HG02870 (cell line): ENCODE measurements around the gene RFX5.

Source experiments
- ATAC-seq: cut with Tn5 transposase; IDR thresholded peaks from one replicate; pipeline ENCODE4 v1.9.1; 2021; ENCODE audit warnings: mild to moderate bottlenecking, moderate library complexity; ENCODE audit not compliant: unreplicated experiment

Gene RFX5

DNA sequence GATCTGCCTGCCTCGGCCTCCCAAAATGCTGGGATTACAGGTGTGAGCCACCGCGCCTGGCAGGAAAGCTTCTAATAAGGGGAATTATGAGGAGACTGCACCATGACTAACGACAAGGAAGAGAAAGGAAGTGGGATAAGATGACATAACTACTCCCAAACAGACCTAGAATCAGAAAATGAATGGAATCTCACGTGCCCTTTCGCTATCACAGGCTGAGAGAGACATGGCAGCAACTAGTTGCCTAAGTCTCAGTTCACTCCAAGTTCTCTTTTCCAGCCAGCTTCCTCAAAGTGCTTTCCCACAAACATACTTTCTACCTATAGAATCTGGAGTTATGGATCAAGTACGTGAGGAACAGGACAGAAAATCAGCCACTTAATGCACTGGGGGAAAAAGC is 21.8 kb downstream of the RFX5 start:
- ATAC-seq, result no peak

DNA sequence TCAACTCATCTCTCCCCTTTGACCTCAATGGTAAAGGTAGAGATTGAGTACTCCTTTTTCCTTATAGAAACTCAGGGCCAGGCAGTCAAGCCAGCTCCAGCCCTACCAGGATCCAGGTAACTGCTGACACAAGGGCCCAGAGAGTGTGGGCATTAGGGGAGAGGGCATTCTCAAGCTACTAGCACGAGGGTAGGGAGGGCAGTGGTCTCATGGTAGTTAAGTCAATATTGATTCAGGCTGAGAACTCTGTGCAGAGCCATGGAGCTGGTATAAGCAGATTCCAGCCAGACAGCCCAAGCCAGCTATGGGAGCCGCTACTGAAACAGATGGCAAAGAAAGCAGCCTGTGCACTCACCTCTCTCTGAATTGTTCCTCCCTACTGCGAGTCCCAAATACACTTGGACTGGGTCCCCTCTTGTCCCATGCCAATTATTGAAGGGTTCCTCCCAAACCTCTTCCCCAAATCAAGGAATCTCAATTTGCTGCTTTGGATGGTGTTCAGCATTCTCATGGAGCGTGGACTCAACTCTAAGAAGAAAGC is 22.6 kb downstream of the RFX5 start:
- ATAC-seq, result no peak

DNA sequence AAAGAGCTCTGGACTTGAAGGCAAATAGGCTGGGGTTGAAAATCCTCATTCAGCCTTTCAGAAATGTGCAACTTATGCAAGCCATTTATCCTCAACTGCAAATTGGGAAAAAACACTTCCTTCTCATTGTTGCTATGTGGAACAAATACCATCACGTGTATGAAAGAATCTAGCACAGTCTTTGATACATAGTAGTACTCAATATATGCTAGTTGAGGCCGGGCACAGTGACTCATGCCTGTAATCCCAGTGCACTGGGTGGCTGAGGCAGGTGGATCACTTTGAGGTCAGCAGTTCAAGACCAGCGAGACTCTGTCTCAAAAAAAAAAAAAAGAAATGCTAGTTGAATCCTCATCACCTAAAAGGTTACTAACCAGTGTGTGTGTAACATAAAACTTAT is 28.1 kb downstream of the RFX5 start:
- no peak for ATAC-seq

DNA sequence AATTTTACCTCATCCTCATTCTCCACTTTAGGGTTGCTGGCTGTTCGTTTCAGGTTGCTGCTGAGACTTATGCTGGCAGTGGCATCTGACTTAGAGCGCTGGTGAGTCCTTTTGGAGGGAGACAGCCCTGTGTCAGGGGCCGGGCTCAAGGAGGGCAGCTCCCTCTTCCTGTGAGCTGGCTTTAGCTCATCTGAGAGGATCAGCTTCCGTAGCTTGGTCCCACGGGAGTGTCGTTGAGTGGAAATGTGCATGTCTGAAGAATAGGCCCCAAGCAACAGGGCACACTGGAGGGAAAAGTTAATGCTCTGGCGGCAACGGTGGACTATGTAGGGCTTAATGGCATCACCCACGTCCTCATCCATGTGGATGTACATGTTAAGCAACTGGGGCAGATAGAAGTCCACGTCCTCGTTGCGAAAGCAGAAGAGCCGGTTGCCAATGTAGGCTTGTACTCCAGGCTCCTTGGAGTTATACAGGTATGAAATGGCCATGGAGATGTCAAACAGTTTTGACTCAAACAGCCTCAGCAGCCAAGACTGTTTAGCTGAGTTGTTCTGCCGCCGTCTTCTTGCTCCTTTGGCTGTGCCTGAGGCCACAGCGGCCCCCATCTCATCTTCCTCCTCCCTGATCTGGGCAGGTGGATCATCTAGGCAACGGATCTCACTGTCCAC is 31.4 kb downstream of the RFX5 start:
- ATAC-seq, result no peak

DNA sequence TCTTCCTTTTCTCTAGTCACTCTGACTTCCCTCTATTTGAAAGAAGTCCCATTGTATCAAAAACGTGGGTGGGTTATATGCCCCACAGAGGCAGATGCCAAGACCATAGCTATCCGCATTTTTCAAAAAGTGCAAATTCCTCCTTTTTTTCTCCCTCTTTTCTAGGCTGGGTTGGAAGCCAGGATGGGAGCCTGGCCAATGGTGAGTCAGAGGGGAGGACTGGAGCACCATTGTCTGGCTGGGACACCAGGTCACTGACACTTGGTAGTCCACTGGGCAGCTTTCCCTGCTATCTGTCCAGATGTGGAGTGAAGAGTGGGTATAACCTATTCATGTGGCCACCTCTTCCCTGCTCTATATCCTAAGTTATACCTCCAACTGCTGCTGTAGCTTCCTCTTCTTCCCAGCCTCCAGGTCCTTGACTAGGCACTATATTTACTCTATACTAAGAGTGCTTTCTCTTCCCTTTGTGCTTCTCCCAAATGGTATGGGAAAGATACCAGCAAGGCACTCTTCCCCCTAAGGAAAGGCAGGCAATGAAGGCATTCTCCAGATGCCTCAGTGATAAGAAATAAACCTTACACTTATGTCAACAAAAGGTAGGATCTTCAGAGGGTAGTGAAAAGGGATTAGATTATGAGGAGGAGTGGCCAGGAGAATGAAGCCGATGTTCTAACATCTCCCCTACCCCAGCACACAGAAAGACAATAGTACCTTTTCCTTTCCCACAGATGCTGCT is 32.7 kb downstream of the RFX5 start:
- no peak for ATAC-seq

DNA sequence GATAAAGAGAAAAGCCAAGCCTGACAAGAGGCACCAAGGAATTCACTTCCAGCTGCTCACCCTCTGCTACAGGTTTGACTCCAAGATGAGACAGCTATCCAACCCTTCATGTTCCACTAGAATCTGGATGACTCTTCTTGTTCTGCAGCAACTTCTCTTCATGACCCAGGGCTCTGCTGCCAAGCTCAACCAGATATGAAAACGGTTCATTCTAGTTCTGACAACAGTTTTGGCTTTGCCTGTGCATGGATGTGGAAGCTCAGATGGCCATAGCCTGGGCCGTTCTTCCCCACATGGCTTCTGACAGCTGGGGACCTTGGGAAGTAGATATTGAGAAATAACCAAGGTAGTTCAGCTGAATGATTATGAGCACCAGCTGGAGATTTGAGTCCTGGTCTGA is 33.6 kb downstream of the RFX5 start:
- ATAC-seq, result no peak

DNA sequence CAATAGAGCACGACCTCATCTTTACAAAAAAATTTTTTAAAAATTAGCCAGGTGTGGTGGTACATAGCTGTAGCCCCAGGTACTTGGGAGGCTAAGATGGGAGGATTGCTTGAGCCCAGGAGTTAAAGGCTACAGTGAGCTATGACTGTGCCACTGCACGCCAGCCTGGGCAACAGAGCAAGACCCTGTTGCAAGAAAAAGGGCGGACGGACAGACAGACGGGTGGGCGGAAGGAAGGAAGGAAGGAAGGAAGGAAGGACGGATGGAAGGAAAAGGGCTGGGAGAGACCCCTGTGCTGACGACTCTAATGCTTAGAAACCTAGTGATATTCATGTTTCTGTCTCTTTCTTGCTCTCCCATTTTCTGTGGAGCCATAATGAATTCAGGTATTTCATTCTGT is 34.2 kb downstream of the RFX5 start:
- ATAC-seq, result no peak

DNA sequence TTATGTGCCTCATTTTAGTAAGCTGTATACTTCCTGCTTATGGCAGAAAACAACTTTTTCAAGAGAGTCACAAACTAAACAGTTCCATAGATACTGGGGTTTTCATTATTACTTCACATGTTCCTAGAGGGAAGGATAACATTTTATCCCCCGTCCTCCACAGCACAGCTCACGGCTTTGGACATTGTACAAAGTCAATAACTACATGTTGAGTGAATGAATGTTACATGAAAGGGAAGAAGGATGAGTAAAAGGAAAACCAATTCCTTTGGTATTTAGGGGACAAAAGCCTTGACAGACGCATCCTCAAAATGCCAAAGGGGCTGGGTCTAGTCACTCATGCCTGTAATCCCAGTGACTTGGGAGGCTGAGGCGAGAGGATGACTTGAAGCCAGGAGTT is 34.6 kb downstream of the RFX5 start:
- ATAC-seq, result no peak

DNA sequence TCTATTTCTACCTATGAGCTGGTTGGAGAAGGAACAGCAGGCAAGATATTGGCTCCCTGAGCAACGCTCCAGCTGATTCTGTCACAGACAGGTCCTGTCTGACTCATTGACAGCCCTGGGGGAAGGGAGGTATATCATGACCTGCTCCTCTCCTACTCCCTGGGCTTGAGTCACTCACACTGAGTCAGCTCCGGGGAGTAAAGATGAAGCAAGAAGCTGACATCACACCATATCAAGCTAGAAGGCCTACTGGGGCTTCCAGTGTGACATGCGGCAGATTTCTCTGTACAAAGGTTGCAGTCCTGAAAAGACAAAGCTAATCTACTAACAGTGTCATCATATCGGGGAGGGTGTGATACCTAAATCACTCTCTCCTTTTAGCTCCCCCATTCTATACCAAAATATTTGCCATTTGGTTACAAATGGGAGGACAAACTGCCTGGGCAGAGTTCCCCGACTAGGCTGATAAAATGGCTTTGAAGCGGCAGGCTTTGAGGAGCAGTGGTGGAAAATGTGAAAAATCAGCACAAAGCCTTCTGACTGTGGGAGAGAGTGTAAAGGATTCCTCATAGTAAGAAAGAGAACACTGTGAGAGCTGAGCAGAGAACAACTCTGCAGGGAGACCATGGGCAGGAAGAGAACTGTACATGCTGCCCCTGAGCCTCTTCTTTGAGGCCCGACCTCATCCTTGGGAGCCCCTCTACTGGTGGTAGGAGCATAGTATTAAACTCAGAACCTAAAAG is 35.3 kb downstream of the RFX5 start:
- no peak for ATAC-seq

DNA sequence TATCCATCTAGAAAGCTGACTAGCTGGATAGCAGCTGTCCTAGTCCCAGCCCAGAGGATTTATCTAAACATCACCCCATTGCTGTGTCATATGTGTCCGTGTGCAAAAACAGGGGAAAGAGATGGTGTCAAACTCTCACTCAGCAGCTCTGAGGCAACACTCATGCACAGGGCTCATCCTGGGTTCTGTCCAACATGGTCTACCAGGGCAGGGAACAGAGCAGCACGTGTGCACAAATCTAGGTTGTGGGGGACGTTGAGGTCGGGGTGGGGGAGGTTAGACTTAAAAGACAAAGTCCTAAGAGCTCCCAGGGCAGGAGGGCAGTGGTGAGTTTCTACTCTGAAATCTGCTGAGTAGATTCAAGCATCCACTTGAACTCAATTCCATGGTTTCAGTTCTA is 36.0 kb downstream of the RFX5 start:
- ATAC-seq, result no peak

DNA sequence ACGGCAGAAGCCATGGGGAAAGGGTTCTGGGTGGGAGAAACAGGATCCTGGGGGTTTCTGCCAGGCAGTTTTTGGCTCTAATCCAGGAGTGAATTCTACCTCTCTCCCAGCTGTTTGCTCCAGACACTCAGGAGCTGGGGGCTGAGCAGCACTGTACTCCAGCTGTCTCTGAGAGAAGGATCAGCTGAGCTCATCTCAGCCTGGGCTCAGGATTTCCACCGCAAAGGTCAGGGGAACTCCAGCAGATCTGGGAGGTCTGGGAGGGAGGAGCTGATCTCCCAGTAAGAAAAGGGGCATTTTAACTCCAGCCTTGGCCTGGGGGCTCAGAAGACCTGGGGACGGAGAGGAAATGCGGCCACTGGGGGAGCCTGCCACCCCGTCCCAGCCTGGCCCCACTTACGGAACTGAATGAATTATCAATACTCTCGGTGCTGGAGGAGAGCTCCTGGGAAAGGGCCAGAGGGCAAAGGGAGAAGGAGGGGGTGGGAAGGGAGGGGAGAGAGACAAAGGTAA is 37.2 kb downstream of the RFX5 start:
- ATAC-seq, result no peak

DNA sequence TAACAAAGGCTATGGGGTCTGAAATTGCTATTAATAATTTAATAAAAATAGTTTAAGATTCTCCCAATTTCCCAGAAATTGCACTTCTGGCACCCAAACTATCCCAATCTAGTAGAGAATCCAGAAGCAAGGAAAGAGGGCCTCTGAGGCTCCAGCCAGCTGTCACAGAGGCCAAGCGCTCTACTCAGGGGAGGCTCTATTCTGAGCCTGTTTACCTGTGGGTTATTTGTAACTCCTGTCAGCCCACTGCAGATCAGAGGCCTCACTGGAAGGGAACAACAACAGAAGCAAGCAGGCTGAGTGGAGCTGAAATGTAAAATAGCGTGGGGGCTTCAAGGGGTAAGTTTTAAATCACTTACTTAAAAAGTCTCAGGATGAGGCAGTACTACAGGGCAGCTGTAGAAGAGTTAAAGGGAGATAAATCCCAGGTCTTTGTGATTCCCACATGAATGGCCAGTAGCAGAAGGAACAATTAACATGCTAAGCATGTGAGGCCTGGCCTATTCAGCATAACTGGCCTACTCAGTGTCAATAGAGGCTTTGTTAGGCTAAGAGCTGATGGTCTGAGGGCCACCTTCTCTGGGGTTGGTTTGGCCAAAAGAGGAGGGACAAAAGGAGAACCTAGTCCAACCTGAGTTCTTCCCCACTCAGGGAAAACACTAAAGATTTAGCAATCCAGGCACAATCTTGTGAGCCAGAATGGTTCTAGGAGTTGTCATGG is 52.1 kb downstream of the RFX5 start:
- ATAC-seq, result no peak

DNA sequence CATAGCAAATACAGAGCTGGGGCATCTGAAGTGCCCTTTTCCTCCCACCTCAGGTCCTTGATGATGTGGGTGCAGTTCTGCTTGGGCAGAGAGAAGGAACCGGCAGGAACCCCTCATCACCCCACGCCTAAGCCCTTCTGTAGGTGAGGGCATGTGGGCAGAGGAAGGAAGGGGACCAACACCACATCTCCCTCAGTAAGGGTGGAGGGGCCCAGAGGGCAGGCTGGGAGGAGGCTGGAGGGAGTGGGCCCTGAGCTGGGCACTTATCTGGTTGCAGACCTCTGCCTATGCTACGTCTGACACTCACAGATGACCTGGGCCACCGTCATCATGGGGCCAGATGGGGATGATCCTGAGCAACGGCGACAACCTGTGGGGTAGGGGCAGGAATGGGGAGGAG is 54.0 kb downstream of the RFX5 start:
- no peak for ATAC-seq

DNA sequence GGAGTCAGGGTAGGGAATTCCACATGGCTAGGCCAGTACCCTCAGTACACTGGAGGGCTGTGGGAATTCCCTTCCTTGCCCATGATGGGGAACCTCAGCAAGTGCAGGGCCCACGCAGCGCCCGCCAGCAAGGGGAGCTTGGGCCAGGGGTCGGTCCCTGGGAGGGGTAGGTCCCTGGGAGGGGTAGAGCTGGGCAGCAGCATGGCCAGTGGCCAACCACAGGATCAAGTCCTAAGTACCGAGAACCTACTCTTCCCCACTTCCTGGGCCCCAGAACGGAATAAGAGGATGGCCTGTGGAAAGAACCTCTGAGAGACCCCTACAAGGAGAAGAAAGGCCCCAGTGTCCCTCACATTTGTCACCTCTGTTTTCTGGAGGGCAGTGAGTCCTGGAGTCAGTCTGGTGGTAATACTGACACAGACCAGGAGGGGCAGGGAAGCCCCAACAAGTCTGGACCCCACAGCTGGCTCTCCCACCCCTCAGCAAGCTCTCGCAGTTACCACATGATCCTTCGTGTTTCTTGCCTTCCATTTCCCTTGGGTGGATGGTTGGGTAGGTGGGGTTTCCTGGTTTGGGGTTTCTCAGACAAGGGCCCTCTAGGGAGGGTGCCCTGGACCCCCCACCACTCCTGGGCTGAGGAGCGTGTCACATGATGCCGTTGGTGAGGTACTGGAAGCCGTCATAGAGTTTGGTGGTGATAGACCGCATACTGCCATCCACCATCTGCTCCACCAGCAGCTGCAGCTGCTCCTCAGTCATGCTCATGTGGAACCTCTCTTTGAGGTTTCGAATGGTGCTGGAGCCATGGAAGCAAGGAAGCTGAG is 54.6 kb downstream of the RFX5 start:
- no peak for ATAC-seq

DNA sequence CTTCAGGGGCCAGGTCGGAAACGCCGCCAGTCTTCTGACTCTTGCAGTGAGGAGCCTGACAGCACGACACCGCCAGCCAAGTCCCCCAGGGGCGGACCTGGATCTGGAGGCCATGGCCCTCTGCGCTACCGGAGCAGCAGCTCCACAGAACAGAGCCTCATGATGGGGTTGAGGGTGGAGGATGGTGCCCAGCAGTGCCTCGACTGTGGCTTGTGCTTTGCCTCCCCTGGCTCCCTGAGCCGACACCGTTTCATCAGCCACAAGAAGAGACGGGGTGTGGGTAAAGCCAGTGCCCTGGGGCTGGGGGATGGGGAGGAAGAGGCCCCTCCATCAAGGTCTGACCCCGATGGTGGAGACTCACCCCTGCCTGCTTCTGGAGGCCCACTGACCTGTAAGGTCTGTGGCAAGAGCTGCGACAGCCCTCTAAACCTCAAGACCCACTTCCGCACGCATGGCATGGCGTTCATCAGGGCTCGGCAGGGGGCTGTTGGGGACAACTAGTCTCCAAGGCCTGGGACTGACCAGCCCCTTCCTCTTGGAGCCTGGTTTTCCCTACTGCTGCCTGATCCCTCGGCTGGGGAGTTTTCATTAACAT is 56.2 kb downstream of the RFX5 start:
- ATAC-seq, result no peak
